Adrenal gland (tissue), 5 donors: ENCODE results near the gene SLC2A13.

Source experiments
- CTCF ChIP-seq, 6 experiments: fragments of 450-650 bp in 4 of 6; fragments of 200-600 bp in 2 of 6; sonication (generic) in 1 of 6; IDR thresholded peaks; 1 replicate in 5 of 6; 2 replicates in 1 of 6; pipeline versions ENCODE4 v1.5.1 to v1.8.0; 2016 to 2021; ENCODE audit warnings: antibody characterized with exemption in 6 of 6, mild to moderate bottlenecking in 2 of 6, moderate library complexity in 1 of 6
- POLR2A ChIP-seq, 2 donors: fragments of 450-650 bp; IDR thresholded peaks; one replicate each; pipeline ENCODE4 v1.6.1; 2017; ENCODE audit warnings: antibody characterized with exemption in 2 of 2, mild to moderate bottlenecking in 2 of 2, moderate library complexity in 1 of 2
- donor health status: DM: no; HTN: no; CAD: no.

DNA sequence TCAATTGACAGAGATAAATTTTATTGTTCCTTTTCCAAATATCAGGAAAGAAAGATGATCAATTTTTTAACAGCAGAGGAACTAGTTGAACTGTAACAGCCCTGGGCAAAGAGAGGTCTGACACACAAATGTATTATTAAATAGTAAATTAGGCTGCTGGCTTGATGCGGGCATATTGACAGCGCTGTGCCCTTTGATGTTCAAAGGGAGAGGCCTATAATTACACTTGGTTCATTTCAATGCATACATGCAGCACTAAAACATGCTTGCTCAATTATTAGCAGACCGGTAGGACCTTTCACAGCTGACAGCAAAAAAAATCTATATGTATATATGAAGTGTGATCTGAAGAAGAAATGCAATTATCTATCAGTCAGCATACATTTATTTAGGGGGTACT, 219.8 kb downstream of the SLC2A13 start:
- TF ChIP-seq CTCF (IDR thresholded peaks at IDR 0.05) (no peak), POLR2A (IDR thresholded peaks at IDR 0.05) (no peak)
